Immature natural killer cell (primary cell): ENCODE results near the gene ZSCAN9. TPM values are rescaled to one million over a fixed set of nuclear protein-coding genes. Genes with fewer than 3 reads are reported as not detected.

Experiments used
- DNase-seq, 3 donors: peaks; one replicate each; pipeline ENCODE4 v3.0.0; 2022; ENCODE audit warnings: mixed read lengths in 1 of 3
- H3K27ac Mint-ChIP-seq, 6 donors: one replicate each; pipeline ENCODE4 v1.8.0; 2020; ENCODE audit warnings: mixed read lengths in 6 of 6, mild to moderate bottlenecking in 5 of 6, inconsistent platforms in 4 of 6, moderate library complexity in 3 of 6
- H3K27me3 Mint-ChIP-seq, 3 donors: one replicate each; pipeline ENCODE4 v1.8.0; 2020 to 2021; ENCODE audit warnings: low read depth in 3 of 3, mild to moderate bottlenecking in 3 of 3, mixed read lengths in 3 of 3, moderate library complexity in 3 of 3, inconsistent platforms in 1 of 3
- H3K36me3 Mint-ChIP-seq, 3 donors: one replicate each; pipeline ENCODE4 v1.8.0; 2020; ENCODE audit warnings: mixed read lengths in 3 of 3, inconsistent platforms in 2 of 3, mild to moderate bottlenecking in 2 of 3
- H3K4me1 Mint-ChIP-seq, 2 donors: one replicate each; pipeline ENCODE4 v1.8.0; 2020; ENCODE audit warnings: inconsistent platforms in 2 of 2, mild to moderate bottlenecking in 2 of 2, mixed read lengths in 2 of 2, moderate library complexity in 1 of 2
- H3K4me3 Mint-ChIP-seq, 5 donors: one replicate each; pipeline ENCODE4 v1.8.0; 2020; ENCODE audit warnings: mild to moderate bottlenecking in 5 of 5, mixed read lengths in 5 of 5, inconsistent platforms in 3 of 5, moderate library complexity in 3 of 5
- H3K9me3 Mint-ChIP-seq, 6 donors: one replicate each; pipeline ENCODE4 v1.8.0; 2020; ENCODE audit warnings: mild to moderate bottlenecking in 6 of 6, mixed read lengths in 6 of 6, inconsistent platforms in 4 of 6, moderate library complexity in 3 of 6
- polyA plus RNA-seq, 3 donors: library from polyadenylated mRNA; unstranded; fragments of 300-500 nt; fragmentation: Illumina TruSeq; gene quantifications; one replicate each; pipeline ENCODE4 v1.2.3, GENCODE V29; 2021

Gene ZSCAN9
- polyA plus RNA-seq, 3 donors from 2014 or later, result 5.3 to 18.4 (median 8.1) TPM

DNA sequence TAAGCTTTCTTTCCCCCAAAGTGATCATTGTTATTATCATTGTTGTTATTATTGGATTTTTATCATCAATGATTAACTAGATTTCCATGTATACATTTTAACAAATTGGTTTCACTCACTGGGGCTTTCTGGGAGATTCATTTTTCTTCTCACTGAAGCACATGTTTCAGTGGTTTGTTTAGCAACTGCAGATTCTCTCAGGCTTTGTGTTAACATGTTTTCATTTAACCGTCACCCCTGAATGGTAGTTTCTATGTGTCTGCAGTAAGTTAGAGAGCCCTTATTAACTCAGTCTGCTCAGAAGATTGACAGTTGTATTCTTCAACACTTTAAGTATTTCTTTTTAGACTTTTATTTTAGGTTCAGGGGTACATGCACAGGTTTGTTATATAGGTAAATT, 14.6 kb downstream of the ZSCAN9 start:
- Mint-ChIP-seq H3K4me3 (no peak overlapping the region), H3K36me3 (peaks cover 18 to 30% (median 25%) of the 10 kb centered on the region in 3 donors), H3K27ac (no peak overlapping the region), H3K9me3 (no peaks in the 10 kb centered on the region), H3K4me1 (peaks cover 2 to 7% of the 10 kb centered on the region in 2 donors), H3K27me3 (peaks cover 0 to 6% (median 0%) of the 10 kb centered on the region in 3 donors)
- no peak for DNase-seq

- DNase-seq, result no peak
- peak overlapping the region in 1 of 6 donors; percentile 22 for H3K27ac Mint-ChIP-seq
- peaks cover 0 to 6% (median 0%) of the 10 kb centered on the region in 3 donors for H3K27me3 Mint-ChIP-seq
- peaks cover 24 to 28% (median 26%) of the 10 kb centered on the region in 3 donors for H3K36me3 Mint-ChIP-seq
- peaks cover 6 to 16% of the 10 kb centered on the region in 2 donors for H3K4me1 Mint-ChIP-seq
- no peaks in the 10 kb centered on the region for H3K9me3 Mint-ChIP-seq
- no peak overlapping the region for H3K4me3 Mint-ChIP-seq
Observed at GRCh38 chr6:28240471-28240870, 15.4 kb downstream of the ZSCAN9 start.

- no peak overlapping the region for H3K27ac Mint-ChIP-seq
- H3K4me3 Mint-ChIP-seq, result no peak overlapping the region
- no peak for DNase-seq
- H3K4me1 Mint-ChIP-seq, result peaks cover 15 to 26% of the 10 kb centered on the region in 2 donors
- H3K36me3 Mint-ChIP-seq, result peaks cover 40 to 52% (median 47%) of the 10 kb centered on the region in 3 donors
- no peaks in the 10 kb centered on the region for H3K9me3 Mint-ChIP-seq
- peaks cover 0 to 4% (median 0%) of the 10 kb centered on the region in 3 donors for H3K27me3 Mint-ChIP-seq
Observed at GRCh38 chr6:28243946-28244345, 18.9 kb downstream of the ZSCAN9 start.

- peaks cover 21 to 35% of the 10 kb centered on the region in 2 donors for H3K4me1 Mint-ChIP-seq
- H3K4me3 Mint-ChIP-seq, result peak overlapping the region in 1 of 5 donors; percentile 48
- H3K27me3 Mint-ChIP-seq, result peaks cover 0 to 2% (median 0%) of the 10 kb centered on the region in 3 donors
- DNase-seq, result no peak
- H3K27ac Mint-ChIP-seq, result no peak overlapping the region
- peaks cover 35 to 48% (median 47%) of the 10 kb centered on the region in 3 donors for H3K36me3 Mint-ChIP-seq
- no peaks in the 10 kb centered on the region for H3K9me3 Mint-ChIP-seq
Observed at GRCh38 chr6:28245206-28245941, 20.3 kb downstream of the ZSCAN9 start.

GRCh38 chr6:28248916-28249315, 23.8 kb downstream of the ZSCAN9 start:
- Mint-ChIP-seq H3K4me1 (peaks cover 46 to 63% of the 10 kb centered on the region in 2 donors), H3K27ac (no peak overlapping the region), H3K4me3 (no peak overlapping the region), H3K36me3 (peaks cover 35 to 41% (median 40%) of the 10 kb centered on the region in 3 donors), H3K27me3 (peaks cover 0 to 4% (median 0%) of the 10 kb centered on the region in 3 donors), H3K9me3 (peaks cover 0 to 2% (median 0%) of the 10 kb centered on the region in 6 donors)
- no peak for DNase-seq

DNA sequence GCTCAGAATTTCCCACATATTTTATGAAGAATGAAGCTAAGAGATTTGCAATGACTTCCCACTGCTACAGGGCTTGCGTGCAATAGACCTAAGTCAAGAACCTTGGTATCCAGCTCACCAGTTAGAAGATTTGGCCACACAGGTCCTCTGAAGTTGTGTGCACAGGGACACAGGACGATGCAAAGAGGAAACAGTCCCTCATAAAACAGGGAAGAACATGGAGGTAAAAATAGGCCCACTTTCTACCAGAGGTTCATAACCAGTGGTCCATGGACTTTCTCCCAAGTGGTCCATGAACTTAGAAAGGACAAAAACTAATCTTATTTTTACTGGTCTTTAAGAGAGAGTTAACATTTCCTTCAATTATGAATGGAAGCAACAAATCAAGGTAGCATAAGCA, 25.7 kb downstream of the ZSCAN9 start:
- peak overlapping the region in 3 of 6 donors; percentile 61 to 79 (median 69) for H3K27ac Mint-ChIP-seq
- H3K27me3 Mint-ChIP-seq, result peaks cover 0 to 6% (median 3%) of the 10 kb centered on the region in 3 donors
- peaks cover 22 to 26% (median 23%) of the 10 kb centered on the region in 3 donors for H3K36me3 Mint-ChIP-seq
- peaks cover 0 to 2% (median 0%) of the 10 kb centered on the region in 6 donors for H3K9me3 Mint-ChIP-seq
- peak overlapping the region; percentile 70 to 81 (median 73) for H3K4me3 Mint-ChIP-seq
- H3K4me1 Mint-ChIP-seq, result peaks cover 38 to 45% of the 10 kb centered on the region in 2 donors
- no peak for DNase-seq

GRCh38 chr6:28251661-28252008, 26.6 kb downstream of the ZSCAN9 start:
- peaks cover 0 to 7% (median 7%) of the 10 kb centered on the region in 3 donors for H3K27me3 Mint-ChIP-seq
- DNase-seq, result peak in 1 of 3 donors; percentile 42
- H3K4me3 Mint-ChIP-seq, result peak overlapping the region; percentile 95 to 99 (median 98)
- peaks cover 15 to 18% (median 15%) of the 10 kb centered on the region in 3 donors for H3K36me3 Mint-ChIP-seq
- peaks cover 0 to 2% (median 0%) of the 10 kb centered on the region in 6 donors for H3K9me3 Mint-ChIP-seq
- peaks cover 34 to 37% of the 10 kb centered on the region in 2 donors for H3K4me1 Mint-ChIP-seq
- H3K27ac Mint-ChIP-seq, result peak overlapping the region; percentile 80 to 94 (median 90)

GRCh38 chr6:28252009-28252975, 27.2 kb downstream of the ZSCAN9 start, which contains the start of gene ZKSCAN4:
Gene ZKSCAN4 (minus strand): TSS chr6:28252269. CDS start chr6:28251980, 289 bp downstream.
- peaks cover 0 to 10% (median 7%) of the 10 kb centered on the region in 3 donors for H3K27me3 Mint-ChIP-seq
- H3K4me3 Mint-ChIP-seq, result peak within 1 kb of the TSS; percentile 95 to 99 (median 98)
- peaks cover 0 to 2% (median 0%) of the 10 kb centered on the region in 6 donors for H3K9me3 Mint-ChIP-seq
- H3K36me3 Mint-ChIP-seq, result peaks cover 9 to 11% (median 10%) of the 10 kb centered on the region in 3 donors
- peak within 1 kb of the TSS; percentile 80 to 94 (median 90) for H3K27ac Mint-ChIP-seq
- peak; percentile 74 to 84 (median 82) for DNase-seq
- peaks cover 32 to 37% of the 10 kb centered on the region in 2 donors for H3K4me1 Mint-ChIP-seq

GRCh38 chr6:28254121-28254519, 29.0 kb downstream of the ZSCAN9 start:
- peaks cover 40 to 49% of the 10 kb centered on the region in 2 donors for H3K4me1 Mint-ChIP-seq
- no peak overlapping the region for H3K4me3 Mint-ChIP-seq
- peaks cover 0 to 3% (median 0%) of the 10 kb centered on the region in 3 donors for H3K36me3 Mint-ChIP-seq
- peaks cover 0 to 13% (median 7%) of the 10 kb centered on the region in 3 donors for H3K27me3 Mint-ChIP-seq
- H3K9me3 Mint-ChIP-seq, result peaks cover 0 to 11% (median 2%) of the 10 kb centered on the region in 6 donors
- DNase-seq, result no peak
- no peak overlapping the region for H3K27ac Mint-ChIP-seq

DNA sequence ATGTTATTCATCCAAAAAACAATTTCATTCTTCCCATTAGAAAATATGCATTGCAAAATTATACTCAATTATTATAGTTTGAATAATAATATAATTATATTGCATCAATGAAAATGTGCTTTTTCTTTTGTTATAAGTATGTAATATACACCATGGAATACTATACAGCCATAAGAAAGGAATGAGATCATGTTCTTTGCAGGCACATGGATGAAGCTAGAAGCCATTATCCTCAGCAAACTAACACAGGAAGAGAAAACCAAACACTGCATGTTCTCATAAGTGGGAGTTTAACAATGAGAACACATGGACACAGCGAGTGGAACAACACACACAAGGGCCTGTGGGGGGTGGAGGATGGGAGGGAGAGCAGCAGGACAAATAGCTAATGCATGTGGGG, 32.0 kb downstream of the ZSCAN9 start:
- Mint-ChIP-seq H3K4me1 (peaks cover 20 to 27% of the 10 kb centered on the region in 2 donors), H3K9me3 (peaks cover 0 to 23% (median 4%) of the 10 kb centered on the region in 6 donors), H3K27me3 (peaks cover 2 to 16% (median 13%) of the 10 kb centered on the region in 3 donors), H3K4me3 (no peak overlapping the region), H3K27ac (no peak overlapping the region), H3K36me3 (peaks cover 0 to 10% (median 4%) of the 10 kb centered on the region in 3 donors)
- no peak for DNase-seq

DNA sequence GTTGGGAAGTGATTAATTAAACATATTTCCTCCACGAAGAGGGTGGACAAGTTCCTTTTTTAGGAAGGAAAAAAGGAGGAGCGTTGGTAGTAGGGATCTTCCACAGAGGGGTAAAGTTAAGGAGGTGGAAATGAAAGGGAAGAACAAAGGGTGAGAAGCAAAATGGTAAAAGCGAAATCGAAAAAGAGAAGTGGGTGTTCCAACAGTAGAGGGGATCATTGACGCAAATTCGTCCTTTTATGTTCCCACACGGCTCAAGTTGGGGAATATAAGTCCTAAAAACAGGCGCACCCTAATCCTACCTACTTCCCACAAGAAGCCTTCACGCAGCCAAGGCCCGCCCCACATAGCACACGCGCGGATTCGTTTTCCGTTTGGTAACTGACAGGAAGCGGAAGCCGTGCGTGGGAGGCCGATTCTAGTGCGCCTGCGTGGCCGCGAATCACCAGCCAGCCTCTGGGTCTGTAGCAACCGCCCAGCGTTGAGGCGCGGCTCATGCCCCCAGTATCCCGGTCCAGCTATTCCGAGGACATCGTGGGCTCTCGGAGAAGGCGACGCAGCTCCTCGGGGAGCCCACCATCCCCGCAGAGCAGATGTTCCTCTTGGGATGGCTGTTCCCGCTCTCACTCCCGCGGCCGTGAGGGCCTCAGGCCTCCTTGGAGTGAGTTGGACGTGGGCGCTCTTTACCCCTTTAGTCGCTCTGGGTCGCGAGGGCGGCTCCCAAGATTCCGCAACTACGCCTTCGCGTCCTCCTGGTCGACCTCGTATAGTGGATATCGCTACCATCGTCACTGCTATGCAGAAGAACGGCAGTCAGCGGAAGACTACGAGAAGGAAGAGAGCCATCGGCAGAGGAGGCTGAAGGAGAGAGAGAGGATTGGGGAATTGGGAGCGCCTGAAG, 34.1 kb downstream of the ZSCAN9 start, which contains the start of gene NKAPL:
TSS of gene NKAPL (plus strand) at position 421 of the 901 bp plus-strand sequence. CDS start at position 496, 75 bp downstream.
- peaks cover 0 to 10% (median 4%) of the 10 kb centered on the region in 3 donors for H3K36me3 Mint-ChIP-seq
- H3K27ac Mint-ChIP-seq, result peak within 1 kb of the TSS in 3 of 6 donors; percentile 28 to 56 (median 32)
- DNase-seq, result peak; percentile 51 to 66 (median 52)
- peaks cover 2 to 21% (median 13%) of the 10 kb centered on the region in 3 donors for H3K27me3 Mint-ChIP-seq
- H3K9me3 Mint-ChIP-seq, result peaks cover 0 to 23% (median 3%) of the 10 kb centered on the region in 6 donors
- peak within 1 kb of the TSS; percentile 37 to 80 (median 69) for H3K4me3 Mint-ChIP-seq
- peaks cover 9 to 16% of the 10 kb centered on the region in 2 donors for H3K4me1 Mint-ChIP-seq

GRCh38 chr6:28263922-28264321, 38.8 kb downstream of the ZSCAN9 start:
- H3K4me3 Mint-ChIP-seq, result no peak overlapping the region
- H3K4me1 Mint-ChIP-seq, result peaks cover 3 to 6% of the 10 kb centered on the region in 2 donors
- no peak overlapping the region for H3K27ac Mint-ChIP-seq
- no peak for DNase-seq
- peaks cover 0 to 14% (median 1%) of the 10 kb centered on the region in 6 donors for H3K9me3 Mint-ChIP-seq
- H3K36me3 Mint-ChIP-seq, result peaks cover 0 to 7% (median 4%) of the 10 kb centered on the region in 3 donors
- peaks cover 0 to 18% (median 2%) of the 10 kb centered on the region in 3 donors for H3K27me3 Mint-ChIP-seq
